GM12892 (cell line): ENCODE measurements around the gene NRSN2.
A peak's percentile ranks its signal among the peaks of the same experiment; 100 is the strongest.

Source experiments
- DNase-seq: peaks from one replicate; pipeline ENCODE4 v3.0.0; 2011; ENCODE audit not compliant: insufficient read length
- FAIRE-seq: peaks from 2 replicates; lab custom pipeline; 2011; peaks lifted over from hg19 to GRCh38; lab: Jason Lieb, UNC
- POLR2A ChIP-seq: IDR thresholded peaks from 2 replicates; pipeline ENCODE4 v1.6.1; 2011; ENCODE audit warnings: low read depth, low read length, control low read depth
- POLR2AphosphoS5 ChIP-seq: IDR thresholded peaks from 2 replicates; pipeline ENCODE4 v1.6.1; 2011; ENCODE audit warnings: low read depth, low read length, control low read depth
- TAF1 ChIP-seq: IDR thresholded peaks from 2 replicates; pipeline ENCODE4 v1.6.1; 2011; ENCODE audit warnings: low read depth, mild to moderate bottlenecking, control low read depth, low read length, borderline replicate concordance

Gene NRSN2

DNA sequence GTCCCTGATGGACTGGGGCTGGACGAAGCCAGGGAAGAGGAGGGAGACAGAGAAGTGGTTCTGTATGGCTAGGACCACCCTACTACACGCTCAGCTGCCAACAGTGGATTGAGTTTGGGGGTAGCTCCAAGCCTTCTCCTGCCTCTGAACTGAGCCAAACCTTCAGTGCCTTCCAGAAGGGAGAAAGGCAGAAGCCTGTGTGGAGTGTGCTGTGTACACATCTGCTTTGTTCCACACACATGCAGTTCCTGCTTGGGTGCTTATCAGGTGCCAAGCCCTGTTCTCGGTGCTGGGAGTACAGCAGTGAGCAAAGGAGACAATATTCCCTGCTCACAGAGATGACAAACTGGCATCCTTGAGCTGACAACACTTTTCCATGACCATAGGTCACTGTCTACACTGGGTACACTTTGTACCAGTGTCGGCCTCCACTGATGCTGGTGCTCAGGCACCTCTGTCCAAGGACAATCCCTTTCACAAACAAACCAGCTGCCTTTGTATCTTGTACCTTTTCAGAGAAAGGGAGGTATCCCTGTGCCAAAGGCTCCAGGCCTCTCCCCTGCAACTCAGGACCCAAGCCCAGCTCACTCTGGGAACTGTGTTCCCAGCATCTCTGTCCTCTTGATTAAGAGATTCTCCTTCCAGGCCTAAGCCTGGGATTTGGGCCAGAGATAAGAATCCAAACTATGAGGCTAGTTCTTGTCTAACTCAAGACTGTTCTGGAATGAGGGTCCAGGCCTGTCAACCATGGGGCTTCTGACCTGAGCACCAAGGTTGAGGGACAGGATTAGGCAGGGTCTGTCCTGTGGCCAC is 49.9 kb downstream of the NRSN2 start:
- no peak for FAIRE-seq
- TF ChIP-seq TAF1 (no peak), POLR2A (no peak), POLR2AphosphoS5 (no peak)
- no peak for DNase-seq

DNA sequence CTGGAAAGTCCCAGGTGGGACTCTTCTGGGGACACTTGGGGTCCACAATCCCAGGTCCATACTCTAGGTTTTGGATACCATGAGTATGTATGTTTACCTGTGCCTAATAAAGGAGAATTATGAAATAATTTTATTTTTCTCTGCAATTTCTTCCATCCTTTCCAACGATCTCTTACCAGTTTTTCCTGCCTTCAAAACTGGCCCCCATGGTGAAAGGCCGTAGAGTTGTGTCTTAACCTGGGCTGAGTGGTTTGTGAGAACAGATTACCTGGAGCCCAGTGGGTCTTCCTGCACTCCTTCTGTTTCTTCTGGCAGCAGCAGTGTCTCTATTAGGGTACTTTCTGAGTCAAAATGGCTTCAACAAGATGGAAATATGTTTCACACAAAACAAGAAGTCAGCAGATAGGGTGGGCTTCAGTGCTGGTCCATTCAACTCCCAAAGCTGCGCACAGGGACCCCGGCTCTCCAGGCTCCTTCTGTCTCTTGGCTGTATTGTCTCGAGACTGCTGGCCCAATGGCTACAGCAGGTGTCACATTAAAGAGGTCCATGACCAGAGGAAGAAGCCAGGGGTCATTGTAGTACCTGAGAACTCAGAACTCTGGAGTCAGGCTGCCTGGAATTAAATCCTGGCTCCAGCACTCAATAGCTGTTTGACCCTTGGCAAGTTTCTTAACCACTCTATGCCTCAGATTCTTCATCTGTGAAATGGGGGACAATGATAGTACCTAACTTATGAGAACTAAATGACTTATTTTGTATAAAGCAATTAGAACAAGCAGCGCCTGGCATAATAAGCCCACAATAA is 50.7 kb downstream of the NRSN2 start:
- FAIRE-seq, result no peak
- DNase-seq, result no peak

DNA sequence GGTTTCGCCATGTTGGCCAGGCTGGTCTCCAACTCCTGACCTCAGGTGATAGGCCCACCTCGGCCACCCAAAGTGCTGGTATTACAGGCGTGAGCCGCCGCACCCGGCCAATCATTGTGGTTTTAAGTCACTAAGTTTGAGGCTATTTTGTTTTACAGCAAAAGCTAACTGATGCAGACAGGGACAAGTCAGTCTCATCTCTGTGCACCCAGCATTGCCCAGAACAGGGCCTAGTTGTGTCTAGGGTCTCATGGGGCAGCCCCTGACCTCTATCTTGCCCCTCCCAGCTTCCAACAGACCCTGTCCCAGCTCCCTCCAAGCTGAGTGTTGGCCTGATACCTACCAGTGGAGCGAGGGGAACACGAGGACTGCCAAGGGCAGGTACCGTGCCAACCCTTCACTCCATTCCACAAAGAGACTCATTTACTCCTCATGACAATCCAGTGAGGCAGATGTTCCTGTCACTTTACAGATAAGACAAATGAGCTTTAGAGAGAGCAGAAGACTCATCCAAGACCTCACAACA is 52.3 kb downstream of the NRSN2 start:
- DNase-seq, result no peak
- TF ChIP-seq POLR2A (no peak), POLR2AphosphoS5 (no peak), TAF1 (no peak)
- no peak for FAIRE-seq

More for the DNA sequence above, 50.7 kb downstream of the NRSN2 start:
- TF ChIP-seq TAF1, result no peak
- no peak for TF ChIP-seq POLR2A
- TF ChIP-seq POLR2AphosphoS5, result no peak

DNA sequence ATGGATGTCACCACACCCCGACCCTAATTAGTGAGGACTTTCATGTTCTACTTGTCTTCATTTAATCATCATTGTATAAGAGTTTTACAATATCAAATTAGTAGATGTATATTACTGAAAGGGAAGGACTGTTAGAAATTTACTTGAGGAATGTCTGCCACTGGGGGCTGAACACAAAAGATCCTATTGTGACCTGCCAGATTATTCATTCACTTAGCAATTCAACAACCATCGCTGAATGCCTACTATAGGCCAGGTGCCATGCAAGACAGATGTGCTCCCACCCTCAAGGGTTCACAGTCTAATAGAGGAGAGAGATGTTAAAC is 53.2 kb downstream of the NRSN2 start:
- DNase-seq (no peak), FAIRE-seq (no peak)
- no peak for TF ChIP-seq POLR2AphosphoS5
- no peak for TF ChIP-seq POLR2A
- TF ChIP-seq TAF1, result no peak

GRCh38 chr20:400454-401275 is 53.8 kb downstream of the NRSN2 start:
- FAIRE-seq, result peak; percentile 74
- TF ChIP-seq POLR2AphosphoS5, result no peak
- no peak for TF ChIP-seq TAF1
- no peak for TF ChIP-seq POLR2A
- DNase-seq, result no peak

DNA sequence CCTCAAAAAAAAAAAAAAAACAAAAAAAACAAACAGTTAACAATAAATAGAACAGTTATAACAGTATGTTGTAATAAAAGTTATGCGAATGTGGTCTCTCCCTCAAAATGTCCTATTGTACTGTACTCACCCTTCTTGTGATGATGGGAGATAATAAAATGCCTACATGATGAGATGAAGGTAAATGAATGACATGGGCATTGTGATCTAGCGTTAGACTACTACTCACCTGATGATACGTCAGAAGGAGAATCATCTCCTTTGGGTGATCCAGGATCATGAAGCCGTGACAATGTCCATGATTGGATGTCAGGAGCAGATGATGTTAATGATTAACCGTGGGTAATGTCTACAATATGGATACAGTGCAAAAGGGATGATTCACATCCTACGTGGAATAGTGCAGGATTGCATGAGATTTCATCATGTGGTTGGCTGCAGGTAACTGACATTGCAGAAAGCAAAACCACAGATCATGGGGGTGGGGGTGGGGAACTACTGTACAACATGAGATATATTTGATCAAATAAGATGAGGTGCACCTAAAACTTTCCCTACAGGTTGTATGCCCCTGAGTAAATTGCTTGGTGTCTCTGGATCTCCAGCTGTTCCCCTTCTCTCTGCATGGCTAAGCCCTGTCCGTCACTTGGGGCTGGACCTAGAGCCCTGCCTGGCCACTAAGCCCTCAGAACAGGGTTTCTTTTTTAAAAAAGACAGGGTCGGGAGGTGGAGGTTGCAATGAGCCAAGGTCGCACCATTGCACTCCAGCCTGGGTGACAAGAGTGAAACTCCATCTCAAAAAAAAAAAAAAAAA is 55.0 kb downstream of the NRSN2 start:
- FAIRE-seq (no peak), DNase-seq (no peak)
- no peak for TF ChIP-seq TAF1
- no peak for TF ChIP-seq POLR2AphosphoS5
- no peak for TF ChIP-seq POLR2A

DNA sequence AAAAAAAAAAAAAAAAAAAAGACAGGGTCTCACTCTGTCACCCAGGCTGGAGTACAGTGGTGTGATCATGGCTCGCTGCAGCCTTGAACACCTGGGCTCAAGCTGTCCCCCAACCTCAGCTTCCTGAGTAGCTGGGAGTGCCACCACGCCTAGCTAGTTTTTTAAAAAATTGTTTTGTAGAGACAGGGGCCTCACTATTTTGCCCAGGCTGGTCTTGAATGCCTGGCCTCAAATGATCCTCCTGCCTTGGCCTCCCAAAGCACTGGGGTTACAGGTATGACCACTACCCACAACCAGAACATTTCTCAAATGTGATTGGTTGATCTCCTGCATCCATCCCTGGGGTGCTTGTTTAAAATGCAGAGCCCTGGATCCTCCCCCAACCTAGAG is 55.6 kb downstream of the NRSN2 start:
- no peak for TF ChIP-seq POLR2AphosphoS5
- no peak for TF ChIP-seq POLR2A
- TF ChIP-seq TAF1, result no peak
- no peak for DNase-seq
- FAIRE-seq, result no peak

- DNase-seq (no peak), FAIRE-seq (no peak)
- TF ChIP-seq TAF1 (no peak), POLR2AphosphoS5 (no peak), POLR2A (no peak)
Measured at GRCh38 chr20:402898-403581, 56.1 kb downstream of the NRSN2 start.

DNA sequence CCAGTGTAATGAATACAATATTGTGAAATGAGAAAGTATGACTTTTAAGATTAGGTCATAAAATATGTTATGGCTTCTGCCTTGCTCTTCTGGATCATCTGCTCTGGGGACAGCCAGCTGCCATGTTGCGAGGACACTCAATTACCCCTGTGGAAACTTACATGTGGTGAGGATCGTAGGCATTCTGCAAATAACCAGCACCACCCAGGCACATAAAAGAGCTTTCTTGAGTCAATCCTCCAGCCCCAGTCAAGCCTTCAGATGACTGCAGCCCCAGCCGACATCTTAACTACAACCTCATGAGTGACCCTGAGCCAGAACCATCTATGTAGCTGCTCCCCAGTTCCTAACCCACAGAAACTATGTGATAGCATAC is 56.7 kb downstream of the NRSN2 start:
- FAIRE-seq (no peak), DNase-seq (no peak)
- TF ChIP-seq POLR2AphosphoS5 (no peak), POLR2A (no peak), TAF1 (no peak)

- TF ChIP-seq POLR2A (no peak), POLR2AphosphoS5 (no peak), TAF1 (no peak)
- FAIRE-seq, result no peak
- DNase-seq, result no peak
Measured at GRCh38 chr20:404088-404487, 57.2 kb downstream of the NRSN2 start.
